Keratinocyte (primary cell): ENCODE measurements around the gene GALNS.
"Not testable (repeated sequence)": the region's sequence is repeated elsewhere in the genome, so short reads cannot be mapped to it uniquely, and the experiment has no call there.

Experiments used
- EZH2 ChIP-seq: IDR thresholded peaks from one replicate; pipeline ENCODE4 v1.6.1; 2012; ENCODE audit warnings: inconsistent platforms, mild to moderate bottlenecking, low read length, moderate library complexity
- TF ChIP-seq, protein P1 (sequence below), 3 experiments: IDR thresholded peaks in 1 of 3; conservative IDR thresholded peaks in 1 of 3; optimal IDR thresholded peaks in 1 of 3; 2 replicates in 2 of 3; 3 replicates in 1 of 3; pipeline versions ENCODE3 to v1.5.1; 2011; ENCODE audit warnings: low read length in 3 of 3, mild to moderate bottlenecking in 3 of 3, moderate library complexity in 2 of 3, control low read depth in 1 of 3, inconsistent platforms in 1 of 3; ENCODE audit not compliant: insufficient read depth in 2 of 3; ENCODE audit errors: extremely low read depth in 1 of 3

DNA sequence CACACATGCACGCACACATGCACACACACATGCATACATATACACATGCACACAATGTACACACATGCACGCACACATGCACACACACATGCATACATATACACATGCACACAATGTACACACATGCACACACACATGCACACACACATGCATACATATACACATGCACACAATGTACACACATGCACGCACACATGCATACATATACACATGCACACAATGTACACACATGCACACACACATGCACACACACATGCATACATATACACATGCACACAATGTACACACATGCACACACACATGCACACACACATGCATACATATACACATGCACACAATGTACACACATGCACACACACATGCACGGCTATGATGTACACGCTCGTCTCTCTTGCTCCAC is 37.5 kb upstream of the GALNS start:
- not testable (repeated sequence) for TF ChIP-seq EZH2
- TF ChIP-seq, protein P1, sequence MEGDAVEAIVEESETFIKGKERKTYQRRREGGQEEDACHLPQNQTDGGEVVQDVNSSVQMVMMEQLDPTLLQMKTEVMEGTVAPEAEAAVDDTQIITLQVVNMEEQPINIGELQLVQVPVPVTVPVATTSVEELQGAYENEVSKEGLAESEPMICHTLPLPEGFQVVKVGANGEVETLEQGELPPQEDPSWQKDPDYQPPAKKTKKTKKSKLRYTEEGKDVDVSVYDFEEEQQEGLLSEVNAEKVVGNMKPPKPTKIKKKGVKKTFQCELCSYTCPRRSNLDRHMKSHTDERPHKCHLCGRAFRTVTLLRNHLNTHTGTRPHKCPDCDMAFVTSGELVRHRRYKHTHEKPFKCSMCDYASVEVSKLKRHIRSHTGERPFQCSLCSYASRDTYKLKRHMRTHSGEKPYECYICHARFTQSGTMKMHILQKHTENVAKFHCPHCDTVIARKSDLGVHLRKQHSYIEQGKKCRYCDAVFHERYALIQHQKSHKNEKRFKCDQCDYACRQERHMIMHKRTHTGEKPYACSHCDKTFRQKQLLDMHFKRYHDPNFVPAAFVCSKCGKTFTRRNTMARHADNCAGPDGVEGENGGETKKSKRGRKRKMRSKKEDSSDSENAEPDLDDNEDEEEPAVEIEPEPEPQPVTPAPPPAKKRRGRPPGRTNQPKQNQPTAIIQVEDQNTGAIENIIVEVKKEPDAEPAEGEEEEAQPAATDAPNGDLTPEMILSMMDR (optimal IDR thresholded peaks at IDR 0.05 in 1 of 3, IDR thresholded peaks at IDR 0.05 in 1 of 3, conservative IDR thresholded peaks at IDR 0.05 in 1 of 3; ENCODE audit: extremely low read depth in 1 of 3, insufficient read depth in 2 of 3, low read length in 3 of 3): not testable (repeated sequence)
